Immature natural killer cell (primary cell): Measurements from ENCODE around the gene MMRN2. TPM values are rescaled to one million over a fixed set of nuclear protein-coding genes. Genes with fewer than 3 reads are reported as not detected.
A peak's percentile ranks its signal among the peaks of the same experiment; 100 is the strongest.

Experiments
- DNase-seq, 3 donors: peaks; one replicate each; pipeline ENCODE4 v3.0.0; 2022; ENCODE audit warnings: mixed read lengths in 1 of 3
- H3K27ac Mint-ChIP-seq, 6 donors: one replicate each; pipeline ENCODE4 v1.8.0; 2020; ENCODE audit warnings: mixed read lengths in 6 of 6, mild to moderate bottlenecking in 5 of 6, inconsistent platforms in 4 of 6, moderate library complexity in 3 of 6
- H3K27me3 Mint-ChIP-seq, 3 donors: one replicate each; pipeline ENCODE4 v1.8.0; 2020 to 2021; ENCODE audit warnings: low read depth in 3 of 3, mild to moderate bottlenecking in 3 of 3, mixed read lengths in 3 of 3, moderate library complexity in 3 of 3, inconsistent platforms in 1 of 3
- H3K36me3 Mint-ChIP-seq, 3 donors: one replicate each; pipeline ENCODE4 v1.8.0; 2020; ENCODE audit warnings: mixed read lengths in 3 of 3, inconsistent platforms in 2 of 3, mild to moderate bottlenecking in 2 of 3
- H3K4me1 Mint-ChIP-seq, 2 donors: one replicate each; pipeline ENCODE4 v1.8.0; 2020; ENCODE audit warnings: inconsistent platforms in 2 of 2, mild to moderate bottlenecking in 2 of 2, mixed read lengths in 2 of 2, moderate library complexity in 1 of 2
- H3K4me3 Mint-ChIP-seq, 5 donors: one replicate each; pipeline ENCODE4 v1.8.0; 2020; ENCODE audit warnings: mild to moderate bottlenecking in 5 of 5, mixed read lengths in 5 of 5, inconsistent platforms in 3 of 5, moderate library complexity in 3 of 5
- H3K9me3 Mint-ChIP-seq, 6 donors: one replicate each; pipeline ENCODE4 v1.8.0; 2020; ENCODE audit warnings: mild to moderate bottlenecking in 6 of 6, mixed read lengths in 6 of 6, inconsistent platforms in 4 of 6, moderate library complexity in 3 of 6
- polyA plus RNA-seq, 3 donors: library from polyadenylated mRNA; unstranded; fragments of 300-500 nt; fragmentation: Illumina TruSeq; gene quantifications; one replicate each; pipeline ENCODE4 v1.2.3, GENCODE V29; 2021

Gene MMRN2
- polyA plus RNA-seq, 3 donors from 2014 or later = not detected

DNA sequence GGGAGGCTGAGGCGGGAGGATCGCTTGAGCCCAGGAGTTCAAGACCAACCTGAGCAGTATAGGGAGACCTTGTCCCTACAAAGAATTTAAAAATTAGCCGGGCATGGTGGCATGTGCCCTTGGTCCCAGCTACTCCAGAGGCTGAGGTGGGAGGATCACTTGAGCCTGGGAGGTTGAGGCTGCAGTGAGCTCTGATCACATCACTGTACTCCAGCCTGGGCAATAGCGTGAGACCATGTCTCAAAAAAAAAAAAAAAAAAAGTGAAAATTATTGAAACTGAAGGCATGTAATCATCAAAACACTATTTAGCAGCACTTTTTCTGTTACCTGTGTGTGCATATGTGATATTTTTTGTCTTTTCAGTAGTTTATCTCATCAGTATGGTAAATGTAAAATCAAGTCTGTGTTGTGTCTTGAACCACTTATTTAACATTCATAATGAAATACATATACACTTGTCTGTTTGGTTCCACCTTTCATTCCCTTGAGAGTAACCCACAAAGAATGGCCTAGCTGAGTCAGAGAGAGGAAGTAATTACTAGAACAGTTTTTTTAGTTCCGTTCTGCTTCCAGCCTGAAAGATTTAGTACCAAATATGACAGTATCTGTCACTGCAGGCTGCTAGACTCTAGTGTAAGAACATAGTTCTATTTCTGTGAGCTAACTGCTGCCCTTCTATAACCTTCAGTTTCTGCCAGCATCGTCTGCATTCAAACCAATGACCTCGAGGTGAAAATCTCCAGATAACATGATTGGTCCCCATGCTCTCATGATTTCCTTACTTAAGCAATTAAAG, 68.6 kb downstream of the MMRN2 start:
- no peak for DNase-seq
- H3K36me3 Mint-ChIP-seq = peaks cover 4 to 9% (median 7%) of the 10 kb centered on the region in 3 donors
- no peak overlapping the region for H3K4me3 Mint-ChIP-seq
- H3K4me1 Mint-ChIP-seq = peaks cover 0 to 2% of the 10 kb centered on the region in 2 donors
- no peaks in the 10 kb centered on the region for H3K27me3 Mint-ChIP-seq
- H3K9me3 Mint-ChIP-seq = no peaks in the 10 kb centered on the region
- peak overlapping the region in 1 of 6 donors; percentile 33 for H3K27ac Mint-ChIP-seq

Other genes with a start within 250 kb of the MMRN2 start
- 1 to 10 TPM in 2 of 3 donors, under 1 TPM in 1; 0.99 to 3.3 (median 2.2) TPM for gene BMPR1A, start 201.0 kb downstream of the MMRN2 start, polyA plus RNA-seq
- gene SNCG, start 984 bp upstream of the MMRN2 start, polyA plus RNA-seq = not detected
- not detected for gene ADIRF, start 10.9 kb upstream of the MMRN2 start, polyA plus RNA-seq
- not detected for gene FAM25A, start 62.7 kb upstream of the MMRN2 start, polyA plus RNA-seq
- 100 to 1,000 TPM; 136 to 205 (median 147) TPM for gene GLUD1, start 137.2 kb upstream of the MMRN2 start, polyA plus RNA-seq
- 10 to 100 TPM; 16.7 to 19.5 (median 18.5) TPM for gene SHLD2, start 137.6 kb upstream of the MMRN2 start, polyA plus RNA-seq